ENCODE measurements around the gene MCM5.

MCM5 gene

GRCh38 chr22:35400501-35400790, 506 bp downstream of the MCM5 start:
- DNase-seq (ENCODE audit: insufficient read length, low spot score): no peak

GRCh38 chr22:35401863-35402262, 1.9 kb downstream of the MCM5 start:
- FAIRE-seq (no peak), DNase-seq (ENCODE audit: insufficient read length, low spot score) (no peak)

More at GRCh38 chr22:35400501-35400790, 506 bp downstream of the MCM5 start:
- no peak for FAIRE-seq

- no peak for FAIRE-seq
- no peak for DNase-seq (ENCODE audit: insufficient read length, low spot score)
Measured at GRCh38 chr22:35403356-35403755, 3.4 kb downstream of the MCM5 start.

GRCh38 chr22:35404176-35404575, 4.2 kb downstream of the MCM5 start:
- DNase-seq (ENCODE audit: insufficient read length, low spot score): no peak
- FAIRE-seq: no peak

GRCh38 chr22:35406443-35406842, 6.5 kb downstream of the MCM5 start:
- no peak for DNase-seq (ENCODE audit: insufficient read length, low spot score)
- FAIRE-seq: no peak

- FAIRE-seq (no peak), DNase-seq (ENCODE audit: insufficient read length, low spot score) (no peak)
Measured at GRCh38 chr22:35407362-35407761, 7.4 kb downstream of the MCM5 start.

GRCh38 chr22:35409783-35410662, 10.1 kb downstream of the MCM5 start:
- DNase-seq (ENCODE audit: insufficient read length, low spot score): peak; percentile 65
- no peak for FAIRE-seq

- DNase-seq (ENCODE audit: insufficient read length, low spot score) (no peak), FAIRE-seq (no peak)
Measured at GRCh38 chr22:35410663-35411034, 10.7 kb downstream of the MCM5 start.

- DNase-seq (ENCODE audit: insufficient read length, low spot score): peak; percentile 53
- FAIRE-seq: peak; percentile 98
Measured at GRCh38 chr22:35411102-35411501, 11.2 kb downstream of the MCM5 start.

- no peak for FAIRE-seq
Measured at GRCh38 chr22:35413624-35414023, 13.7 kb downstream of the MCM5 start.

GRCh38 chr22:35417606-35418005, 17.7 kb downstream of the MCM5 start:
- DNase-seq (ENCODE audit: insufficient read length, low spot score) (no peak), FAIRE-seq (no peak)

More at GRCh38 chr22:35413624-35414023, 13.7 kb downstream of the MCM5 start:
- no peak for DNase-seq (ENCODE audit: insufficient read length, low spot score)

GRCh38 chr22:35418088-35418487, 18.1 kb downstream of the MCM5 start:
- FAIRE-seq: no peak
- no peak for DNase-seq (ENCODE audit: insufficient read length, low spot score)

- FAIRE-seq: no peak
- DNase-seq (ENCODE audit: insufficient read length, low spot score): no peak
Measured at GRCh38 chr22:35418731-35419130, 18.8 kb downstream of the MCM5 start.

GRCh38 chr22:35419756-35420155, 19.8 kb downstream of the MCM5 start:
- FAIRE-seq (no peak), DNase-seq (ENCODE audit: insufficient read length, low spot score) (no peak)

- no peak for DNase-seq (ENCODE audit: insufficient read length, low spot score)
- FAIRE-seq: no peak
Measured at GRCh38 chr22:35421121-35421520, 21.2 kb downstream of the MCM5 start.

GRCh38 chr22:35422145-35422544, 22.2 kb downstream of the MCM5 start:
- FAIRE-seq: no peak

GRCh38 chr22:35422936-35423335, 23.0 kb downstream of the MCM5 start:
- DNase-seq (ENCODE audit: insufficient read length, low spot score) (no peak), FAIRE-seq (no peak)

More at GRCh38 chr22:35422145-35422544, 22.2 kb downstream of the MCM5 start:
- no peak for DNase-seq (ENCODE audit: insufficient read length, low spot score)

GRCh38 chr22:35424081-35424480, 24.1 kb downstream of the MCM5 start:
- FAIRE-seq: no peak
- no peak for DNase-seq (ENCODE audit: insufficient read length, low spot score)

GRCh38 chr22:35424761-35425160, 24.8 kb downstream of the MCM5 start:
- FAIRE-seq (no peak), DNase-seq (ENCODE audit: insufficient read length, low spot score) (no peak)

GRCh38 chr22:35425546-35425945, 25.6 kb downstream of the MCM5 start:
- DNase-seq (ENCODE audit: insufficient read length, low spot score) (no peak), FAIRE-seq (no peak)

GRCh38 chr22:35425971-35426800, 26.2 kb downstream of the MCM5 start:
- no peak for DNase-seq (ENCODE audit: insufficient read length, low spot score)
- no peak for FAIRE-seq

GRCh38 chr22:35426801-35427140, 26.8 kb downstream of the MCM5 start:
- FAIRE-seq: no peak
- no peak for DNase-seq (ENCODE audit: insufficient read length, low spot score)
